GM23338 (cell line): ENCODE results near the gene PRR33. TPM values are rescaled to one million over a fixed set of nuclear protein-coding genes. Genes with fewer than 3 reads are reported as not detected.

Experiments
- ATAC-seq: fragments of 200-7000 bp; cut with Tn5 transposase; 3 replicates; pipeline ENCODE4 v1.9.1; 2020
- DNase-seq: peaks from one replicate; pipeline ENCODE4 v3.0.0-alpha.2; 2015; ENCODE audit warnings: low spot score
- H2AFZ ChIP-seq: fragments of 200-600 bp; sonication (generic); 2 replicates; pipeline ENCODE4 v1.8.0; 2016; ENCODE audit warnings: antibody characterized with exemption, mild to moderate bottlenecking, moderate library complexity
- H3F3A ChIP-seq: fragments of 200-600 bp; sonication (generic); replicated peaks from 2 replicates; pipeline ENCODE4 v1.8.0; 2017; ENCODE audit warnings: antibody characterized with exemption, mixed run types, low read depth
- H3K27ac ChIP-seq: fragments of 200-600 bp; sonication (generic); 2 replicates; pipeline ENCODE4 v1.6.1; 2016; ENCODE audit warnings: low read depth
- H3K27me3 ChIP-seq: fragments of 200-600 bp; sonication (generic); 2 replicates; pipeline ENCODE4 v1.8.0; 2016; ENCODE audit warnings: mild to moderate bottlenecking, mixed run types, moderate library complexity; ENCODE audit not compliant: insufficient read depth
- H3K36me3 ChIP-seq: fragments of 200-600 bp; sonication (generic); 2 replicates; pipeline ENCODE4 v1.8.0; 2016; ENCODE audit warnings: mild to moderate bottlenecking; ENCODE audit not compliant: insufficient read depth
- H3K4me1 ChIP-seq: fragments of 200-600 bp; sonication (generic); 2 replicates; pipeline ENCODE4 v1.8.0; 2016; ENCODE audit warnings: mild to moderate bottlenecking, moderate library complexity; ENCODE audit not compliant: insufficient read depth
- H3K4me2 ChIP-seq: fragments of 200-600 bp; sonication (generic); 2 replicates; pipeline ENCODE4 v1.7.1; 2017; ENCODE audit warnings: mixed run types
- H3K4me3 ChIP-seq: fragments of 200-600 bp; sonication (generic); 2 replicates; pipeline ENCODE4 v1.6.1; 2016; ENCODE audit warnings: mixed run types
- H3K79me2 ChIP-seq: fragments of 200-600 bp; sonication (generic); replicated peaks from 2 replicates; pipeline ENCODE4 v1.8.0; 2017; ENCODE audit warnings: mild to moderate bottlenecking; ENCODE audit not compliant: insufficient read depth
- H3K9me2 ChIP-seq: fragments of 200-600 bp; sonication (generic); 2 replicates; pipeline ENCODE4 v1.8.0; 2017; ENCODE audit not compliant: insufficient read depth
- H4K20me1 ChIP-seq: fragments of 200-600 bp; sonication (generic); replicated peaks from 2 replicates; pipeline ENCODE4 v1.8.0; 2017; ENCODE audit warnings: mild to moderate bottlenecking; ENCODE audit not compliant: insufficient read depth
- H3K27ac Mint-ChIP-seq: 2 replicates; pipeline ENCODE4 v1.8.0; 2020; ENCODE audit warnings: inconsistent platforms, mild to moderate bottlenecking, moderate library complexity, mixed read lengths
- H3K27me3 Mint-ChIP-seq: 3 replicates; pipeline ENCODE4 v1.8.0; 2022; ENCODE audit warnings: low read depth, mild to moderate bottlenecking, moderate library complexity, mixed read lengths, inconsistent platforms; ENCODE audit not compliant: insufficient read depth, poor library complexity
- H3K36me3 Mint-ChIP-seq: 3 replicates; pipeline ENCODE4 v1.8.0; 2021; ENCODE audit warnings: low read depth, mild to moderate bottlenecking, inconsistent platforms, moderate library complexity, mixed read lengths
- H3K4me1 Mint-ChIP-seq: 3 replicates; pipeline ENCODE4 v1.8.0; 2020; ENCODE audit warnings: mild to moderate bottlenecking, inconsistent platforms, mixed read lengths
- H3K4me3 Mint-ChIP-seq: 3 replicates; pipeline ENCODE4 v1.8.0; 2021; ENCODE audit warnings: moderate library complexity, mild to moderate bottlenecking, inconsistent platforms, mixed read lengths
- H3K9me3 Mint-ChIP-seq: 3 replicates; pipeline ENCODE4 v1.8.0; 2020; ENCODE audit warnings: moderate library complexity, mild to moderate bottlenecking, inconsistent platforms, mixed read lengths
- CREB1 ChIP-seq: fragments of 250-450 bp; sonication (Bioruptor Pico); IDR thresholded peaks from 2 replicates; pipeline ENCODE4 v1.5.0; 2020; ENCODE audit warnings: low read depth, mild to moderate bottlenecking, moderate library complexity
- EZH2 ChIP-seq: fragments of 200-600 bp; sonication (generic); IDR thresholded peaks from one replicate; pipeline ENCODE4 v1.8.0; 2017; ENCODE audit warnings: antibody characterized with exemption, mild to moderate bottlenecking, low read depth; ENCODE audit not compliant: unreplicated experiment
- EZH2phosphoT487 ChIP-seq: fragments of 200-600 bp; sonication (generic); IDR thresholded peaks from one replicate; pipeline ENCODE4 v1.8.1; 2018; ENCODE audit warnings: antibody characterized with exemption; ENCODE audit not compliant: unreplicated experiment
- STAT1 ChIP-seq: IDR thresholded peaks from one replicate; pipeline ENCODE4 v1.6.1; 2016; ENCODE audit warnings: antibody characterized with exemption; ENCODE audit not compliant: unreplicated experiment
- ZNF114 ChIP-seq: fragments of 250-450 bp; sonication (Bioruptor Pico); IDR thresholded peaks from 2 replicates; pipeline ENCODE4 v1.5.0; 2020; ENCODE audit warnings: mild to moderate bottlenecking, moderate library complexity
- polyA plus RNA-seq: library from polyadenylated mRNA; unstranded; fragments of >200 nt; fragmentation: Nextera tagmentation; extraction: Ambion mirVana; gene quantifications from 2 replicates; pipeline ENCODE4 v1.2.1, GENCODE V29; 2016
- total RNA-seq: library from RNA; depleted of rRNA; stranded (reverse); fragments of >200 nt; shearing (Covaris generic); gene quantifications from 2 replicates; pipeline ENCODE4 v1.2.3, GENCODE V29; 2014
- TF ChIP-seq, protein P1 (sequence below): IDR thresholded peaks from 2 replicates; pipeline ENCODE4 v1.6.1; 2016; ENCODE audit warnings: antibody characterized with exemption
- TF ChIP-seq, protein P2 (sequence below): IDR thresholded peaks from one replicate; pipeline ENCODE4 v1.6.1; 2018; ENCODE audit warnings: antibody characterized with exemption; ENCODE audit not compliant: unreplicated experiment
- TF ChIP-seq, protein P3 (sequence below), 2 experiments: fragments of 200-600 bp in 1 of 2; sonication (generic) in 1 of 2; conservative IDR thresholded peaks; 2 replicates each; pipeline versions ENCODE4 v1.5.1 to v1.6.1; 2016 to 2017; ENCODE audit warnings: antibody characterized with exemption in 2 of 2, low read depth in 2 of 2, mild to moderate bottlenecking in 2 of 2, moderate library complexity in 1 of 2
- TF ChIP-seq, protein P4 (sequence below): fragments of 250-450 bp; sonication (Bioruptor Pico); IDR thresholded peaks from 2 replicates; pipeline ENCODE4 v1.5.0; 2020; ENCODE audit warnings: mild to moderate bottlenecking, moderate library complexity

PRR33 gene
- total and polyA plus RNA-seq, 2 experiments from 2014 or later: not detected

DNA sequence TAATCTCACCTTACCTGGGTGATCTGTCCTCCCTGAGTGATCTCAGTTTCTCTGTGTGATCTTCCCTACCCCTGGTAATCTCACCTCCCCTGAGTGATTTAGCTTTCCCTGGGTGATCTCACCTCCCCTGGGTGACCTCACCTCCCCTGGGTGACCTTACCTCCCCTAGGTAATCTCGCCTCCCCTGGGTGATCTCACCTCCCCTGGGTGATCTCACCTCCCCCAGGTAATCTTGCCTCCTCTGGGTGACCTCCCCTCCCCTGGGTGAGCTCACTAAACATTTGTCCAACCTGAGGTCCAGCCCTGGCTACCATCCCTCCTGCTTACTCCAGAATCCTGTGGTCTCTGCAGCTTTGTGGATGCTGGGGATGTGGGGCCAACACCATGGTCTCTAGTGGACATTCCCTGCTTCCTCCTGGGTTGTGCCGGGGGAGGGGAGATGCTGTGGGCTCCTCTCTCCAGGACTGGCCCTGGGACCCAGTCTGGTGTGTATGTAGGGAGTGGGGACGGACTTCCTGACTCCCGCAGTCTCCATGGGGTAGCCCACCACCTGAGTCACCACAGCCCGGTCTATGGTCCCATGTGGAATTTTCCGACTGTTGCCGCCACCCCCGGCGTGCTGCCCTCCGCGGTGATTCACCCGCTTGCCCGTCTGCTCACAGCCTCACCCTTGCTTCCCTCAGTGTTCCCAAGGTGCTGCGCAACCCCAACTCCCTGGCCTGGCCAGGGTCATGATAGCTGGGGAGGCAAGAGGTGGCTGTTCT lies 28.9 kb downstream of the PRR33 start:
- Histone ChIP-seq H4K20me1 (no peaks in the 10 kb centered on the region), H3K4me2 (no peak overlapping the region), H3K4me3 (no peak overlapping the region), H3K9me2 (no peaks in the 10 kb centered on the region), H3K4me1 (no peaks in the 10 kb centered on the region), H2AFZ (no peak overlapping the region), H3K36me3 (no peaks in the 10 kb centered on the region), H3K27me3 (no peaks in the 10 kb centered on the region), H3K79me2 (no peaks in the 10 kb centered on the region), H3F3A (no peaks in the 10 kb centered on the region), H3K27ac (no peak overlapping the region)
- ATAC-seq (no peak), DNase-seq (no peak)
- no peaks in the 10 kb centered on the region for H3K9me3 Mint-ChIP-seq
- no peaks in the 10 kb centered on the region for H3K36me3 Mint-ChIP-seq
- no peaks in the 10 kb centered on the region for H3K4me1 Mint-ChIP-seq
- H3K27ac Mint-ChIP-seq: no peak overlapping the region
- H3K27me3 Mint-ChIP-seq: peaks cover 5% of the 10 kb centered on the region
- TF ChIP-seq, protein P1, sequence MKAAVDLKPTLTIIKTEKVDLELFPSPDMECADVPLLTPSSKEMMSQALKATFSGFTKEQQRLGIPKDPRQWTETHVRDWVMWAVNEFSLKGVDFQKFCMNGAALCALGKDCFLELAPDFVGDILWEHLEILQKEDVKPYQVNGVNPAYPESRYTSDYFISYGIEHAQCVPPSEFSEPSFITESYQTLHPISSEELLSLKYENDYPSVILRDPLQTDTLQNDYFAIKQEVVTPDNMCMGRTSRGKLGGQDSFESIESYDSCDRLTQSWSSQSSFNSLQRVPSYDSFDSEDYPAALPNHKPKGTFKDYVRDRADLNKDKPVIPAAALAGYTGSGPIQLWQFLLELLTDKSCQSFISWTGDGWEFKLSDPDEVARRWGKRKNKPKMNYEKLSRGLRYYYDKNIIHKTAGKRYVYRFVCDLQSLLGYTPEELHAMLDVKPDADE: no peak
- TF ChIP-seq CREB1 (CRISPR knock-in tag) (no peak), EZH2phosphoT487 (no peak), ZNF114 (no peak), EZH2 (no peak), STAT1 (no peak)
- TF ChIP-seq, protein P2, sequence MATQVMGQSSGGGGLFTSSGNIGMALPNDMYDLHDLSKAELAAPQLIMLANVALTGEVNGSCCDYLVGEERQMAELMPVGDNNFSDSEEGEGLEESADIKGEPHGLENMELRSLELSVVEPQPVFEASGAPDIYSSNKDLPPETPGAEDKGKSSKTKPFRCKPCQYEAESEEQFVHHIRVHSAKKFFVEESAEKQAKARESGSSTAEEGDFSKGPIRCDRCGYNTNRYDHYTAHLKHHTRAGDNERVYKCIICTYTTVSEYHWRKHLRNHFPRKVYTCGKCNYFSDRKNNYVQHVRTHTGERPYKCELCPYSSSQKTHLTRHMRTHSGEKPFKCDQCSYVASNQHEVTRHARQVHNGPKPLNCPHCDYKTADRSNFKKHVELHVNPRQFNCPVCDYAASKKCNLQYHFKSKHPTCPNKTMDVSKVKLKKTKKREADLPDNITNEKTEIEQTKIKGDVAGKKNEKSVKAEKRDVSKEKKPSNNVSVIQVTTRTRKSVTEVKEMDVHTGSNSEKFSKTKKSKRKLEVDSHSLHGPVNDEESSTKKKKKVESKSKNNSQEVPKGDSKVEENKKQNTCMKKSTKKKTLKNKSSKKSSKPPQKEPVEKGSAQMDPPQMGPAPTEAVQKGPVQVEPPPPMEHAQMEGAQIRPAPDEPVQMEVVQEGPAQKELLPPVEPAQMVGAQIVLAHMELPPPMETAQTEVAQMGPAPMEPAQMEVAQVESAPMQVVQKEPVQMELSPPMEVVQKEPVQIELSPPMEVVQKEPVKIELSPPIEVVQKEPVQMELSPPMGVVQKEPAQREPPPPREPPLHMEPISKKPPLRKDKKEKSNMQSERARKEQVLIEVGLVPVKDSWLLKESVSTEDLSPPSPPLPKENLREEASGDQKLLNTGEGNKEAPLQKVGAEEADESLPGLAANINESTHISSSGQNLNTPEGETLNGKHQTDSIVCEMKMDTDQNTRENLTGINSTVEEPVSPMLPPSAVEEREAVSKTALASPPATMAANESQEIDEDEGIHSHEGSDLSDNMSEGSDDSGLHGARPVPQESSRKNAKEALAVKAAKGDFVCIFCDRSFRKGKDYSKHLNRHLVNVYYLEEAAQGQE: no peak
- TF ChIP-seq, protein P3, sequence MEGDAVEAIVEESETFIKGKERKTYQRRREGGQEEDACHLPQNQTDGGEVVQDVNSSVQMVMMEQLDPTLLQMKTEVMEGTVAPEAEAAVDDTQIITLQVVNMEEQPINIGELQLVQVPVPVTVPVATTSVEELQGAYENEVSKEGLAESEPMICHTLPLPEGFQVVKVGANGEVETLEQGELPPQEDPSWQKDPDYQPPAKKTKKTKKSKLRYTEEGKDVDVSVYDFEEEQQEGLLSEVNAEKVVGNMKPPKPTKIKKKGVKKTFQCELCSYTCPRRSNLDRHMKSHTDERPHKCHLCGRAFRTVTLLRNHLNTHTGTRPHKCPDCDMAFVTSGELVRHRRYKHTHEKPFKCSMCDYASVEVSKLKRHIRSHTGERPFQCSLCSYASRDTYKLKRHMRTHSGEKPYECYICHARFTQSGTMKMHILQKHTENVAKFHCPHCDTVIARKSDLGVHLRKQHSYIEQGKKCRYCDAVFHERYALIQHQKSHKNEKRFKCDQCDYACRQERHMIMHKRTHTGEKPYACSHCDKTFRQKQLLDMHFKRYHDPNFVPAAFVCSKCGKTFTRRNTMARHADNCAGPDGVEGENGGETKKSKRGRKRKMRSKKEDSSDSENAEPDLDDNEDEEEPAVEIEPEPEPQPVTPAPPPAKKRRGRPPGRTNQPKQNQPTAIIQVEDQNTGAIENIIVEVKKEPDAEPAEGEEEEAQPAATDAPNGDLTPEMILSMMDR (conservative IDR thresholded peaks at IDR 0.05; ENCODE audit: low read depth in 2 of 2): no peak
- TF ChIP-seq, protein P4, sequence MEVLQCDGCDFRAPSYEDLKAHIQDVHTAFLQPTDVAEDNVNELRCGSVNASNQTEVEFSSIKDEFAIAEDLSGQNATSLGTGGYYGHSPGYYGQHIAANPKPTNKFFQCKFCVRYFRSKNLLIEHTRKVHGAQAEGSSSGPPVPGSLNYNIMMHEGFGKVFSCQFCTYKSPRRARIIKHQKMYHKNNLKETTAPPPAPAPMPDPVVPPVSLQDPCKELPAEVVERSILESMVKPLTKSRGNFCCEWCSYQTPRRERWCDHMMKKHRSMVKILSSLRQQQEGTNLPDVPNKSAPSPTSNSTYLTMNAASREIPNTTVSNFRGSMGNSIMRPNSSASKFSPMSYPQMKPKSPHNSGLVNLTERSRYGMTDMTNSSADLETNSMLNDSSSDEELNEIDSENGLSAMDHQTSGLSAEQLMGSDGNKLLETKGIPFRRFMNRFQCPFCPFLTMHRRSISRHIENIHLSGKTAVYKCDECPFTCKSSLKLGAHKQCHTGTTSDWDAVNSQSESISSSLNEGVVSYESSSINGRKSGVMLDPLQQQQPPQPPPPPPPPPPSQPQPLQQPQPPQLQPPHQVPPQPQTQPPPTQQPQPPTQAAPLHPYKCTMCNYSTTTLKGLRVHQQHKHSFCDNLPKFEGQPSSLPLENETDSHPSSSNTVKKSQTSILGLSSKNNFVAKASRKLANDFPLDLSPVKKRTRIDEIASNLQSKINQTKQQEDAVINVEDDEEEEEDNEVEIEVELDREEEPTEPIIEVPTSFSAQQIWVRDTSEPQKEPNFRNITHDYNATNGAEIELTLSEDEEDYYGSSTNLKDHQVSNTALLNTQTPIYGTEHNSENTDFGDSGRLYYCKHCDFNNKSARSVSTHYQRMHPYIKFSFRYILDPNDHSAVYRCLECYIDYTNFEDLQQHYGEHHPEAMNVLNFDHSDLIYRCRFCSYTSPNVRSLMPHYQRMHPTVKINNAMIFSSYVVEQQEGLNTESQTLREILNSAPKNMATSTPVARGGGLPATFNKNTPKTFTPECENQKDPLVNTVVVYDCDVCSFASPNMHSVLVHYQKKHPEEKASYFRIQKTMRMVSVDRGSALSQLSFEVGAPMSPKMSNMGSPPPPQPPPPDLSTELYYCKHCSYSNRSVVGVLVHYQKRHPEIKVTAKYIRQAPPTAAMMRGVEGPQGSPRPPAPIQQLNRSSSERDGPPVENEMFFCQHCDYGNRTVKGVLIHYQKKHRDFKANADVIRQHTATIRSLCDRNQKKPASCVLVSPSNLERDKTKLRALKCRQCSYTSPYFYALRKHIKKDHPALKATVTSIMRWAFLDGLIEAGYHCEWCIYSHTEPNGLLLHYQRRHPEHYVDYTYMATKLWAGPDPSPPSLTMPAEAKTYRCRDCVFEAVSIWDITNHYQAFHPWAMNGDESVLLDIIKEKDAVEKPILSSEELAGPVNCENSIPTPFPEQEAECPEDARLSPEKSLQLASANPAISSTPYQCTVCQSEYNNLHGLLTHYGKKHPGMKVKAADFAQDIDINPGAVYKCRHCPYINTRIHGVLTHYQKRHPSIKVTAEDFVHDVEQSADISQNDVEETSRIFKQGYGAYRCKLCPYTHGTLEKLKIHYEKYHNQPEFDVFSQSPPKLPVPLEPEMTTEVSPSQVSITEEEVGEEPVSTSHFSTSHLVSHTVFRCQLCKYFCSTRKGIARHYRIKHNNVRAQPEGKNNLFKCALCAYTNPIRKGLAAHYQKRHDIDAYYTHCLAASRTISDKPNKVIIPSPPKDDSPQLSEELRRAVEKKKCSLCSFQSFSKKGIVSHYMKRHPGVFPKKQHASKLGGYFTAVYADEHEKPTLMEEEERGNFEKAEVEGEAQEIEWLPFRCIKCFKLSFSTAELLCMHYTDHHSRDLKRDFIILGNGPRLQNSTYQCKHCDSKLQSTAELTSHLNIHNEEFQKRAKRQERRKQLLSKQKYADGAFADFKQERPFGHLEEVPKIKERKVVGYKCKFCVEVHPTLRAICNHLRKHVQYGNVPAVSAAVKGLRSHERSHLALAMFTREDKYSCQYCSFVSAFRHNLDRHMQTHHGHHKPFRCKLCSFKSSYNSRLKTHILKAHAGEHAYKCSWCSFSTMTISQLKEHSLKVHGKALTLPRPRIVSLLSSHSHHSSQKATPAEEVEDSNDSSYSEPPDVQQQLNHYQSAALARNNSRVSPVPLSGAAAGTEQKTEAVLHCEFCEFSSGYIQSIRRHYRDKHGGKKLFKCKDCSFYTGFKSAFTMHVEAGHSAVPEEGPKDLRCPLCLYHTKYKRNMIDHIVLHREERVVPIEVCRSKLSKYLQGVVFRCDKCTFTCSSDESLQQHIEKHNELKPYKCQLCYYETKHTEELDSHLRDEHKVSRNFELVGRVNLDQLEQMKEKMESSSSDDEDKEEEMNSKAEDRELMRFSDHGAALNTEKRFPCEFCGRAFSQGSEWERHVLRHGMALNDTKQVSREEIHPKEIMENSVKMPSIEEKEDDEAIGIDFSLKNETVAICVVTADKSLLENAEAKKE (CRISPR knock-in tag): no peak
- no peak overlapping the region for H3K4me3 Mint-ChIP-seq
